GM12873 (cell line): ENCODE data around the gene ACIN1.

Source experiments
- TF ChIP-seq, protein P1 (sequence below): IDR thresholded peaks from 2 replicates; pipeline ENCODE4 v1.5.1; 2012; ENCODE audit warnings: low read depth, mild to moderate bottlenecking, moderate library complexity, low read length, control low read depth; ENCODE audit not compliant: insufficient read depth; ENCODE audit errors: missing control alignments

Gene ACIN1

DNA sequence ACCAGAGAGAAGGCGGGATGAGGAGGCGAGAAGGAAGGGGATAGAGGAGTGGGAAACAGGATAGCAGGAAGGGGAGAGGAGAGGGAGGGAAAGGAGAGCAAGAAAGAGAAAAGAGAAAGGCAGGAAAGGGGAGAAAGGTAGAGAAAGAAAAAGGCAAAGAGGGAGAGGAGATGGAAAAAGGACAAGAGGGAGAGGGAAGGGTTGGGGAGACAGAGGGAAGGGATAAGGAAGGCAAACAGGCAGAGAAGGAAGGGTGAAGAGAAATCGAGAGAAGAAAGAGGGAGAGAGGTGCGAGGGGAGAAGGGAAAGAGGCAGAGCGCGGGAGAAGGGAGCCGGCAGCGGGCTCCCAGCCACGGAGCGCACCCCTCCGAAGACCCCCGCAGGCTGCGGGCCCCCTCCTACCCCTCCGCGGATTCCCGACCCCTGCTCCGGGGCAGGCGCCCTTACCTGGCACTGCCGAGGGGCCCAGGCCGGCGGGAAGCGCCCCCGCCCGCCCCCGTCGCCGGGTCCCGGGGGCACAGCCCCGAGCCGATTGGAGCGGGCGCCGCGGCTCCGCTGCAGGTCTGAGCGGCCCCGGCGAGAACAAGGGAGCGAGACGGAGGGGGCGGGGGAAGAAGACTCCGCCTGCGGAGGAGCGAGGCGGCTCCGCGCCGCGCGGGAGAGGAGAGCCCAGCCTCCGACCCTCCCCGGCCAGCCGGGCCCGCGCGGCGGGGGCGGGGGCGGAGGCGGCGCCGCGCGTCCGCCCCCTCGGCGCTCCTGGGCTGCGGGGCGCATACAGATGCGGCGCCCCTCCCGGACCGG is 37.8 kb downstream of the ACIN1 start, which contains the start of gene CDH24:
Gene CDH24, minus strand, starts transcription at position 565 of the 801 bp plus-strand sequence. CDS start 1,787 bp downstream, outside the sequence.
- TF ChIP-seq, protein P1, sequence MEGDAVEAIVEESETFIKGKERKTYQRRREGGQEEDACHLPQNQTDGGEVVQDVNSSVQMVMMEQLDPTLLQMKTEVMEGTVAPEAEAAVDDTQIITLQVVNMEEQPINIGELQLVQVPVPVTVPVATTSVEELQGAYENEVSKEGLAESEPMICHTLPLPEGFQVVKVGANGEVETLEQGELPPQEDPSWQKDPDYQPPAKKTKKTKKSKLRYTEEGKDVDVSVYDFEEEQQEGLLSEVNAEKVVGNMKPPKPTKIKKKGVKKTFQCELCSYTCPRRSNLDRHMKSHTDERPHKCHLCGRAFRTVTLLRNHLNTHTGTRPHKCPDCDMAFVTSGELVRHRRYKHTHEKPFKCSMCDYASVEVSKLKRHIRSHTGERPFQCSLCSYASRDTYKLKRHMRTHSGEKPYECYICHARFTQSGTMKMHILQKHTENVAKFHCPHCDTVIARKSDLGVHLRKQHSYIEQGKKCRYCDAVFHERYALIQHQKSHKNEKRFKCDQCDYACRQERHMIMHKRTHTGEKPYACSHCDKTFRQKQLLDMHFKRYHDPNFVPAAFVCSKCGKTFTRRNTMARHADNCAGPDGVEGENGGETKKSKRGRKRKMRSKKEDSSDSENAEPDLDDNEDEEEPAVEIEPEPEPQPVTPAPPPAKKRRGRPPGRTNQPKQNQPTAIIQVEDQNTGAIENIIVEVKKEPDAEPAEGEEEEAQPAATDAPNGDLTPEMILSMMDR, result no peak

- TF ChIP-seq, protein P1, result peak; percentile 93
Observed at GRCh38 chr14:23056145-23056955, 38.6 kb downstream of the ACIN1 start.

- TF ChIP-seq, protein P1, result peak; percentile 4
Observed at GRCh38 chr14:23055621-23056144, 39.3 kb downstream of the ACIN1 start.

GRCh38 chr14:23055147-23055550 is 39.8 kb downstream of the ACIN1 start:
- TF ChIP-seq, protein P1, result no peak

GRCh38 chr14:23054000-23054811 is 40.7 kb downstream of the ACIN1 start:
- TF ChIP-seq, protein P1, result peak; percentile 61

DNA sequence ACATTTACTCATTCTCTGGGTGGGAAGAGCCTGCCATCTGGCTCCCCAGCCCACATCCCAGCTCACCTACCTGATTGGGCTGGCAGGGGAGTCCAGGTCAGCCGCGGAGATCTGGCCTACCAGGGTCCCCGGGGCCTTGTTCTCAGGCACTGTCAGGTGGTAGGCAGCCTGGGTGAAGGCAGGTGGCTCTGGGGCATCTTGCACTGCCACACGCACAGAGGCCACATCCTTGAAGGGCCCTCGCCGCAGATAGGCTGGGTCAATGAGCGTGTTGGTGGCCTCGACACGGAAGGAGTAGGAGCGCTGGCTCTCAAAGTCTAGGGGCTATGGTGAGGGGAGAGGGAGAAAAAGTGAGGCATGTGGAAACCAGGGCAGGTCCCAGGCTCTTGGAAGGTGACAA is 41.5 kb downstream of the ACIN1 start:
- TF ChIP-seq, protein P1, result no peak

- TF ChIP-seq, protein P1, result no peak
Observed at GRCh38 chr14:23052671-23053070, 42.3 kb downstream of the ACIN1 start.
